Mucosa of gallbladder (tissue), 1 donor: Measurements from ENCODE around the gene CRX. TPM values are rescaled to one million over a fixed set of nuclear protein-coding genes. Genes with fewer than 3 reads are reported as not detected.
A peak's percentile ranks its signal among the peaks of the same experiment; 100 is the strongest.
"Not testable (repeated sequence)": the region's sequence is repeated elsewhere in the genome, so short reads cannot be mapped to it uniquely, and the experiment has no call there.

ENCODE experiments used
- DNase-seq: peaks from one replicate; pipeline ENCODE4 v3.0.0-alpha.2; 2020; ENCODE audit warnings: low spot score
- total RNA-seq: library from RNA; stranded (reverse); gene quantifications from one replicate; pipeline ENCODE4 v1.2.1, GENCODE V29; 2021
- donor health status: DM: no; HTN: no; CAD: no.

CRX gene
- total RNA-seq, result not detected

DNA sequence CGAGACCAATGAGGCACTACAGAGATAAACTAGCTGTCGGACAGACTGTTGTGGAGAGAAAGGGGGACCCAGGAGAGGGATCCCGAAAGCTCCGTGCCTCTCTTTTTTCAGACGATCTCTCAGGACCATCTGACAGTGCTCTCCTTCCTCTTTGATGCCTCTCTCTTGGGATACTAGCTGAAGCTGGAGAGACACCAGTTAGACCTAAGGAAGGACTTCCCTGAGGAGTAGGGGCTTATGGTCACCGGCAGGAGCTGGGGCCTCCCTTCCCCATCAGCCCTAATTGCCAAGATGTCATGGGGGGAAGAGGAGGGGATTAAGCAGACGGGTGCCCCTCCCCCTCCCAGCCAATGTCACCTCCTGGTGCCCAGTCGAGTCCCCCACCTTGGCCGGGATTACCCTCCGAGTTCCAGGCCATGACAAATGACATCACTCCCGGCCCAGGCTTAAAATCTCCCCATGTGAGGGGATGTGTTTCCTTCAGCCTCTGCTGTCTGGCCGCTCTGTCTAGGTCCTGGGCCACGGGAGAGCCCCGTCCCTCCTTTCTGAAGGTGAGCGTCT, at the start of gene CRX:
Gene CRX (plus strand): TSS at position 478 of the 561 bp plus-strand sequence. CDS start 12,507 bp downstream, outside the sequence.
- DNase-seq, result no peak

DNA sequence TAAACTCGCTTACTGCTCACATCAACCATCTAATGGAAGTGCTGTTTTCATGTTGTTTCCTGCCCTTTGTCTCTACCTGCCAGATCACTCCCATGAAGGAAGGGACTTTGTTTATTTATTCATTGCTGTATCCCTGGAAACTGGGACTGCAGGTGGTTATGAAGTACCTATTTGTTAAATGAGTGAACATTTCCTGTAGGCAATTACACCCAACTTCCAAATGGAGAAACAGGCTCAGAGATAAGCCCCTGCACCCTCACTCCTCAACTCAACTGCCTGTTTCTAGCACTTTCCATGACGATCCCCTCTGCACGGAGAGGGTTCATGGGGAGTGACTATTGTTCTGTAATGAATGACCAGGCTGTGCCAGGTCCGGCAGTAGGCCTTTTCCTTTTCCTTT, 45.2 kb upstream of the CRX start:
- DNase-seq, result no peak

DNA sequence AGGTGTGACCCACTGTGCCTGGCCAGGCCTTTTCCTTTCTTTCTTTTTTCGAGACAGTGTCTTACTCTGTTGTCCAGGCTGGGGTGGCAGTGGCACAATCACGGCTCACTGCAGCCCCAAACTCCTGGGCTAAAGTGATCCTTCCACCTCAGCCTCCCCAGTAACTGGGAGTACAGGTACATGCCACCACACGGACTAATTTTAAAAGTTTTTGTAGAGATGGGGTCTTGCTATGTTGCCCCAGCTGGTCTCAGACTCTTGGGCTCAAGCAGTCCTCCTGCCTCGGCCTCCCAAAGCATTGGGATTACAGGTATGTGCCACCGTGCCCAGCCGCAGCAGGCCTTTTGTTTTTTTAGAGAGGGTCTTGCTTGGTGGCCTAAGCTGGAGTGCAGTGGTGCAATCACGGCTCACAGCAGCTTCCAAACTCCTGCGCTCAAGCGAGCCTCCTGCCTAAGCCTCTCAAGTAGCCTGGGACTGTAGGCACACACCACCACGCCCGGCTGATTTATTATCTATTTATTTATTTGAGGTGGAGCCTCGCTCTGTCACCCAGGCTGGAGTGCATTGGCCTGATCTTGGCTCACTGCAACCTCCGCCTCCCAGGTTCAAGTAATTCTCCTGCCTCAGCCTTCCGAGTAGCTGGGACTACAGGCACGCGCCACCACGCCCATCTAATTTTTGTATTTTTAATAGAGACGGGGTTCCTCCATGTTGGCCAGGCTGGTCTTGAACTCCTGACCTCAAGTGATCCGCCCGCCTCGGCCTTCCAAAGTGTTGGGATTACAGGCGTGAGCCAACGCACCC, 44.3 kb upstream of the CRX start:
- DNase-seq, result not testable (repeated sequence)

DNA sequence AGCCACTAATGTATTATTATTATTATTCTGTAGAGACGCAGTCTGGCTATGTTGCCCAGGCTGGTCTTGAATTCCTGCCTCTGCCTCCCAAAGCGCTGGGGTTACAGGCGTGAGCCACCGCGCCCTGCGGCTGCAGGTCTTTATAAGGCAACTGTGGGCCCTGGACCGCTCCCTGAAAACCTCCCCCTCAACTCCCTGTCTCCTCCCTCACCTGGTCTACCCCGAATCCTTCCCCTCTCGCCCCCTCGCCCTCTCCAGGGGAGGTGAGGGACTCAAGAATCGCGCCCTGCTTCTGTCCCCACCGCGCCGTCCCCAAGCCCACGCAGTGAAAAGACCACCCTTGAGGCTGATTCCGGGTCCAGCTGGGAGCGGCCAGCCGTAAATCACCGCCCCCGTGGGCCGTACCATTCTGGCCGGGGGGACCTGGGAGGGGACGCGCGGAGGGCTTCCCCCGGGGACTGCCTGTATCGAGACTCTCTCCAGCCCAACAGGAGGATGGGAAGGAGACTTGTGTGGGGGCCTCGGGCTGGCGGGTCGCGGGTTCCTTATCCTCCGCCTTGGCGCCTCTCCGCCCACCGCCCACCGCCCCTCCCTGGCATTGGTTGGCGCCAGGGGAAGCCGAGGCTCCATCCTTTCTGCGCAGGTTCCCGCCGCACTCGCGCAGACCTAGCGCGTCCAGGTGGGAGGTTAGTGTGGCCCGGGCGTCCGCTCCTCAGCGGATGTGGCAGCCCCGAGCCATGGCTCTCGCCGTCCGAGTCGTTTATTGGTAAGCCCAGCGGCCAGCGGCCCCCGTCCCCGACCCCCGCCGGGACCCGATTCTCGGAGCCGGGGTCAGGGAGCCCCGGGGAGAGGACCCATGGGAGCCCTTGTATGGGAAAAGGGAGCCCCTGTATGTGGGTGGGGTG, 43.4 kb upstream of the CRX start, which contains the start of gene SELENOW:
Gene SELENOW (plus strand): TSS at position 655 of the 905 bp plus-strand sequence. CDS start 83 bp downstream, at position 738.
- peak; percentile 76 for DNase-seq

DNA sequence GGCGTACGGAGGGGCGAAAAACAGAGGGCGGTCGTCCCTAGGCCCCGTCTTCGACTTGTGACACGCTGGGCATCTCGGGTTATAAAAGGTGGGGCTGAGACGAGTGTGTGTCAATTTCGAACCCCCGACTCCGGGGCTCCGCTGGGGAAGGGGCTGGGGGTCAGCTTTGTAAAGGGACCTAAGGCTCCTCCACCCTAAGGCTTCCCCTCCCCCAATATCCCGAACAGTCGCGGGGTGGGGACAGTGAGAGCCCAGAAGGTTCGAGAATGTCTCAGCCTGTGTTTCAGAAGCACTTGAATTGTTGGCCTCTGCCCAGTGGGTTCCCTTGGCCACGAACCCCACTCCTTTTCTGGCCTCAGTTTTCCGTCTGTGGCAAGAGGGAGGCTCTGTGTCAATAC, 42.8 kb upstream of the CRX start:
- peak; percentile 52 for DNase-seq

DNA sequence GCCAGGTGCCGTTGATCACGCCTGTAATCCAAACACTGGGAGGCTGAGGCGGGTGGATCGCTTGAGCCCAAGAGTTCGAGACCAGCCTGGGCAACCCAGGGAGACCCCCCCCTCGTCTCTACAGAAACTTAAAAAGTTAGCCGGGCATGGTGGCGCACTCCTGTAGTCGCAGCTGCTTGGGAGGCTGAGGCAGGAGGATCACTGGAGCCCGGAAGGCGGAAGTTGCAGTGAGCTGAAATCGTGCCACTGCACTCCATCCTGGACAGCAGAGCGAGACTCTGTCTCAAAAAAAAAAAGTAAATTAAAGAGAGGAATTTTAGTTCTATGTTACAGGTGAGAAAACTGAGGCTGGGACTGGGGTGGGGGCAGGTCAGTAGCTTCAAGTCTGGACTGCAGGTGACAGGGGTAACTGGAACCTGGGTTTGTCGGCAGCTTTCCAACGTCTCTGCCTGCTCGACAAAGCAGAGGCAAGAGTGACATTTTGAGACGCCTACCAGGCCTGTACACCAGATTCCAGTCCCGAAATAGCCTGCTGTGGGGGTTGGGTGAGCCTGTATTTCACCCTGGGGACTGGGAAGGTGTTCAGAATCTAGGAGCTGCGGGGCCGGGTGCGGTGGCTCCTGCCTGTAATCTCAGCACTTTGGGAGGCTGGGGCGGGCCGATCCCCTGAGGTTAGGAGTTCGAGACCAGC, 42.1 kb upstream of the CRX start:
- DNase-seq, result peak; percentile 50

DNA sequence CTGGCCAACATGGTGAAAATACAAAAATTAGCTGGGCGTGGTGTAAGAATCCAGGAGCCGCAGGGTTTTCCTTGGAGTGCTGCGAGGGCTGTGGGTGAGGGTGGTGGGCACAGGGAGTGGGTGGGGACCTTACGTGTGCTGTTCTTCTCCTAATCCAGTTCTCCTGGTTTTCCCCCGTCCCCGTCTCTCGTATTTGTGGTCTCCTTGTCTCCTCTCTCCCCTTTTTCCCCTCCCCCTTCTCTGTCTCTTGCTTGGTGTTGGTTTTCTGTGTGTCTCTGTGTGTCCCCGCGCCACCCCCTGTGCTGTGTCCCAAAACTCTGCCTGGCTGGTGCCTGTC, 41.6 kb upstream of the CRX start:
- no peak for DNase-seq

DNA sequence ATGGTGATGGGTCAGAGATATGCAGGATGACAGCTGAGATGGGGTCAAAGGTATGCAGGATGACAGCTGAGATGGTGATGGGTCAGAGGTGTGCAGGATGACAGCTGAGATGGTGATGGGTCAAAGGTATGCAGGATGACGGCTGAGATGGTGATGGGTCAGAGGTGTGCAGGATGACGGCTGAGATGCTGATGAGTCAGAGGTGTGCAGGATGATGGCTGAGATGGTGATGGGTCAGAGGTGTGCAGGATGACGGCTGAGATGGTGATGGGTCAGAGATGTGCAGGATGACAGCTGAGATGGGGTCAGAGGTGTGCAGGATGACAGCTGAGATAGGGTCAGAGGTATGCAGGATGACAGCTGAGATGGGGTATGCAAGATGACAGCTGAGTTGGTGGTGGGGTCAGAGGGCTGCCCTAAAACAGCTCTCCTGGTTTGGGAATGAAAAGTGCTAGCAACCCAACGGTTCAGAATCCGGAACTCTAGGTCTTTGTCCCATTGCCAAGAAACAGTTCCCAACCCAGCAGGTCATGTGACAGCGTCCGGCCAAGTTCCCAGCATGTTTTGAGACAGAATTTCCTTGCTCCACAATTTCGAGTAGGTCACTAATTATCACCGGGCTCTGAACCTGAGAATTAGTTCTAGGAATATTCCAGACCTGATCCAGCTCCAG, 40.0 kb upstream of the CRX start:
- DNase-seq, result peak; percentile 53

DNA sequence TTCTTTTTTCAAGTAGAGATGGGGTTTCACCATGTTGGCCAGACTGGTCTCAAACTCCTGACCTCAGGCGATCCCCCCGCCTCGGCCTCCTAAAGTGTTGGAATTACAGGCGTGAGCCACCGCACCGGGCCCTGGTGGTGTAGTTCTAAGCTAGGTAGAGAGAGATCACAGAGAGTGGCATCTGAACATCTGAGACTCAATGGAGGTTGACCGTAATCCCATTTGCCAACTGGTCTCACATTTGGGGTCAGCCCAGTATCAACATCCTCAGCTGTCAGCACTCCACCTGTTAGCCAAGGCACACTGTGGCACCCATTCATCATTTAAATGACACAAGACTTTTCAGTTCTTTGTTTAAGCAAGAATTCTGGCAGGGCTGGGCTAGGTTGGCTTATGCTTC, 35.2 kb upstream of the CRX start:
- no peak for DNase-seq

DNA sequence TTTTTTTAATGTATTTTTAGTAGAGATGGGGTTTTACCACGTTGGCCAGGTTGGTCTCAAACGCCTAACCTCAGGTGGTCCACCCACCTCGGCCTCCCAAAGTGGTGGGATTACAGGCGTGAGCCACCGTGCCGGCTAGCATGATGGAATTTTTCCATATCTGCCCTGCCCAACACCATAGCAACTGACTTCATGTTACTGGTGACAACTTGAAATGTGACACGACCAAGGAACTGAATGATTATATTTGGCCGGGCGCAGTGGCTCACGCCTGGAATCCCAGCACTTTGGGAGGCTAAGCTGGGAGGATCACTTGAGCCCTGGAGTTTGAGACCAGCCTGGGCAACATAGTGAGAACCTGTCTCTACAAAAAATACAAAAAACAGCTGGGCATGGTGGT, 34.4 kb upstream of the CRX start:
- DNase-seq, result not testable (repeated sequence)

DNA sequence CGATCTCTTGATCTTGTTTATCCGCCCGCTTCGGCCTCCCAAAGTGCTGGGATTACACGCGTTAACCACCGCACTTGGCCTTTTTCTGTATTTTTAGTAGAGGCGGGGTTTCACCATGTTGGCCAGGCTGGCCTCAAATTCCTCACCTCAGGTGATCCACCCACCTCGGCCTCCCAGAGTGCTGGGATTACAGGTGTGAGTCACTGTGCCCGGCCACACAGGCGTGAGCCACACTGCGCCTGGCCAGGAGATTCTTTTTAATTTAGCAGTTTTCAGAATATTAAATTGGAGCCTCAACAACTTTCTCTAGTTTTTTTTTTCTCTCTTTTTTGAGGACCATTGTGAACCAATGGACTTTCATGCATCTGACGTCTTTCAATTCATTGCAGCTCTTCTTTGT, 31.9 kb upstream of the CRX start:
- not testable (repeated sequence) for DNase-seq

DNA sequence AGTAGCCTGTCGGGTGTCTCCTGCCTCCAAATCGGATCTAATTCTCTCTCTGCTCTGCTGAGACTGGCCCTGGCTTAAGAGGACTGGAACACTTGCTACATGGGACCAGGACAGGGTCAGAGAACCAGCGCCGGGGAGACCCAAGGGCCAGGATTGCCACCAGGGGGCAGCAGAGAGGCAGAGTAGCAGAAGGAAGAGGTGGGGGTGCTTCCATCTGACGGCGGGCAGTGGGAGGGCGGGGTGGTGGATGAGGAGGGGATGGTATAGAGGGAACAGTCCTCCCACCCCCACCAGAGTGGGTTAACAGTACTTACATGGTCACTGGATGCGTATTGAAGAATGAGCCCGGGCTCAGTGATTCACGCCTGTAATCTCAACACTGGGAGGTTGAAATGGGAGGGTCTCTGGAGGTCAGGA, 31.3 kb upstream of the CRX start:
- DNase-seq, result peak; percentile 75

DNA sequence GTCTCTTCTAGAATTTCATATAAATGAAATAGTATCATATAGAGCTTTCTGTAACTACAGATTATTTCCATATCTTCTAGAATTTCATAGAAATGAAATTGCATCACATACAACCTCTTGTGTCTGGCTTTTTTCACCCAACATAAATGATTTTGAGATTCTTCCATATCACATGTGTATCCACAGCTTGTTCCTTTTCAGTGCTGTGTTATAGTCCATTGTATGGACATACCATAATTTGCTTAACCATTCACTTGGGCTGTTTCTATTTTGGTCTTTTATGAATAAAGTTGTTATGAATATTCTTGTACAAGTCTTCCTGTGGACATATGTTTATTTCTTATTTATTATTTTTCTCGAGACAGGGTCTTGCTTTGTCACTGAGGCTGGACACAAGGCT, 29.1 kb upstream of the CRX start:
- DNase-seq, result no peak

DNA sequence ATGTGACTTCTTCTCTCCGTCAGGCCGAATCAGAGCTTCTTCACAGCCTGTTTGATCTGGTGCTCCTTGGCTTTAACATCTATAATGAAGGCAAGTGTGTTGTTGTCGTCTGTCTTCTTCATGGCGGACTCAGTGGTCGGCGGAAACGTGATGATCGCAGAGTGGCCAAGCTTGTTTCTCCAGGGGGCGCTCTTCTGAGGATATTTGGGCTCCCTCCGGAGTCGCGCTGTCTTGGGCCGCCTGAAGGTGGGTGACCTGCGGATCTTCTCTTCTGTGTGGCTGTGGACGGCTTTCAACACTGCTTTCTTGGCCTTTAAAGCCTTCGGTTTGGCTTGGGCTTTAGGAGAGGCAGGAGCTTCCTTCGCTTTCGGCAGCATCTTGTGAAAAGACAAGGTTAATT, 27.2 kb upstream of the CRX start:
- DNase-seq, result no peak

DNA sequence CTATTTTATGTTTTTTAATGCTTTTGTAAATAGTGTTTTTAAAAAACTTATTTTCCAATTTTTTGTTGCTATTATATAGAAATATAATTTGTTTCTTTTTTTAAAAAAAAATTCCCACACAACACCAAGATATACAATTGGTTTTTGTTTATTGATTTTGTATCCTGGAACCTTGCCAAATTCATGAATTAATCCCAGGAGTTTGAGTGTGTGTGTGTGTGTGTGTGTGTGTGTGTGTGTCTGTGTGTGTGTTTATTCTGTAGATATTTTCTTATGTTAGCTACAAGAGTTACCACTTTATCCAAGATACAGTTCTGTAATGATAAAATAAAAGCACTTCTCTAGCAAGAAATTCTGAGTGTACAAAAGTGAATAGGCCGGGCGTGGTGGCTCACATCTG, 25.0 kb upstream of the CRX start:
- DNase-seq, result no peak

DNA sequence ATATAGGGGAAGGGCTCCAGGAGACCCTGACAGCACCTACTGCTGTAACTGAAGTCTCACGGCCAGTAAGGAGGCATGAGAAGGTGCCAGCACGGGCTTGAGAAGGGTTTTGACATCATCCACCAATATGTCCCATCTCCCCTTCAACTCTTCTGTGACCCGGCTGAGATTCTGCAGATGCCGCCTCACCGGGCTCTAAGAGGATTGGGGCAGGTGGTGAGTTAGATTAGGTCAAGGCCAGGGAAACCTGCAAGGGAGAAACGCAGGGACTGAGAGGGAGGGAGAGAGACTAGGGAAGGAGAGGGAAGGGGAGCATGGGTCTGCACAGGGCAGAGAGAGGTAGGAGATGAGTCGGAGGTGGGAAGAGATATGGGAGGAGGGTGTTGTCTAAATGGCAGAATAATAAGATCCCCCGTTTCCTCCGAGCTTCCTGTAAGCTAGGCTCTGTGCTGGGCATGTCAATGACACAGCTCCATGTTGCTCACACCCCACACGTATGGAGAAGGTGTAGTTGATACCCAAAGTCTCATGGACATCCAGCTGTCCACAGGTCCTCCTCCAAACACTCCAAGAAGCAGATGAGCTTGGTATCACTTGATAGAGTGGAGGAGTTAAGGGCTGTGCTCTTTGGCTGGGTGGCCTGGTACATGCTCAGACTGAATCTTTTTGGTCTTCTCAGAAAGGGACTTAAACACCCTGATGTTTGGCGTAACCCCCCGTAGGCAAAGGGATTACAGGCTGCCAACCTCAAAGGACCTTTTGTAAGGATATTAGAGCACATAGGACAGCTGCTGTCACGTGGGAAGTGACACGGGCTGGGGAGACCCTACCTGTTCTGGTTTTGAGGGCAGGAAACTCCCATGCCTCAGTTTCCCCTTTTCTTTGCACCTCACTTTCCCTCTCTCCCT, 23.5 kb upstream of the CRX start:
- DNase-seq, result no peak

DNA sequence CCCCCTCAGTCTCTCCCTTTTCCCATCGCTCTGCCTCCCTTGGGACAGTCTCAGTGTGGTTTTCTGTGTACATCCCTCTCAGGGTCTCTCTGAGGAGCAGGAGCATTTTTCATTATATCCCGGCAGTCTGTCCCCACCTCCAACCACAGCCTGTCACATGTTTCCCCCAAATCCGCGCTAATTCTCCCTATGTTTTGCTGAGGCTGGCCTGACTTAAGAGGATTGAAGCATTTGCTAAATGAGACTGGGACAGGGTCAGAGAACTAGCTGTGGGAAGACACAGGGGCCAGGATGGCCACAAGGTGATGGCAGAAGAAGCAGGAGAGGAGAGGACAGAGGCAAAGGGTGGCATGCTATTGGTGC, 22.9 kb upstream of the CRX start:
- no peak for DNase-seq

DNA sequence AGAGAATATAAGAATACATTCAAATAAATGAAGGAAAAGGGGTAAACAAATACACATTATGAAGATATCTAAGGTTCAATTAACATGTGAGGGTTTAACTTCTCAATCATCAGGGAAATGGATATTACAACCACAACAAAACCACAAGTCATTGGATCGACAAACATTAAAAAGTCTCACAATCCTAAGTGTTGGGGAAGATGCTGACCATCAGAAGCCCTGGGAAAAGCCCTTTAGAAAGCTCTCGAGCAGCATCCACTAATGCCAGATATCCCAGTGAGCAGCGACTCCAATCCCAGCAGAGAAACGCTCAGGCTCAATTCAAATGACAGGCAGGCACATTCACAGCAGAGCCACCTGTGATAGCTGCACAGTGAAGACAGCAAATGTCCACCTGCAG, 20.5 kb upstream of the CRX start:
- no peak for DNase-seq

DNA sequence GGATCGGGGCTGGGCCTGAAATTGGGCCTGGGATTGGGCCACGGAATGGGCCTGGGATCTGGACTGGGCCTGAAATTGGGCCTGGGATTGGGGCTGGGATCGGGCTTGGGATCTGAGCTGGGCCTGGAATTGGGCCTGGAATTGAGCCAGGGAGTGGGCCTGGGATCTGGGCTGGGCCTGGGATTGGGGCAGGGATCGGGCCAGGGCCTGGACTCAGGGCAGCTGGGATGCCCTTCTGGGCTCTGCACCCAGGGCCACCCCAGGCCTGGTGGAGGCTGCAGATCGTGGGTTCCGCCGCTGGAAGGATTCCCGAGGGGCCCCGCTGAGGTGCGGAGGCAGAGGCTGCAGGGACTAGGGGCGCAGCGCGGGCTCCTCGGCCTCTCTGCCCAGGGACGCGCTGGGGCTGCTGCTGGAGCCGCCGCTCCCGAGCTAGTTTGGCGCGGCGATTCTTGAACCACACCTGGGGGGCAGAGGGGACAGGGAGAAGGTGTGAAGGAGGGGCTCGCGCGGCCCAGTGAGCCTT, 19.2 kb upstream of the CRX start:
- no peak for DNase-seq

DNA sequence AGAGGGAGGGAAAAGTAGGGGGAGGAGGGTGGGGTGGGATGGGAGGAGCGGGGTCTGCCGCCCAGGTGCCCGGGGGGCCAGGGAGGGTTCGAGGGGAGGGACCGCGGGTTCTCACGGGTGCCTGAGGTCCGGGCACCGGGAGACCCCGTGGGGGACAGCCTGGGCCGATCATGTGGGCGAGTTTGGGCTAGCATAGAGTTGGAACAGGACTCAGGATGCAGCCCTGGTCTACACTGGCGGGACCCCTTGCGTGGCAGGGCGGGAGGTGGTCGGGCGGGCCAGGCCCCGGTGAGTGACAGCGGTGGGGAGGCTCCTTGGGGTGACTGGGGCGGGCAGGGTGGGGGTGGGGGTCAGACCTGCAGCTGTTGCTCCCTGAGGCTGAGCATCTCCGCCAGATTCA, 18.6 kb upstream of the CRX start:
- DNase-seq, result not testable (repeated sequence)
